Panc1 (cell line): Measurements from ENCODE around the gene CLEC2L. TPM values are rescaled to one million over a fixed set of nuclear protein-coding genes. Genes with fewer than 3 reads are reported as not detected.

ENCODE experiments used
- ATAC-seq: fragments of 200-7000 bp; cut with Tn5 transposase; 2 replicates; pipeline ENCODE4 v1.9.1; 2020; ENCODE audit warnings: mild to moderate bottlenecking, moderate library complexity
- BruUV-seq: library from RNA; stranded (reverse); fragments of 400-500 nt; replicated peaks from 2 replicates; lab custom pipeline; 2021; lab: Mats Ljungman, UMichigan
- CTCF ChIA-PET: fragments of 300-600 bp; sonication (Branson Sonifier 250); formaldehyde crosslinking; loops from one replicate; lab custom pipeline; 2022; ENCODE audit warnings: antibody characterized with exemption; lab: Charles Lee
- POLR2A ChIA-PET: fragments of 300-600 bp; sonication (Branson Sonifier 250); formaldehyde crosslinking; loops from one replicate; lab custom pipeline; 2022; ENCODE audit warnings: antibody characterized with exemption; lab: Charles Lee
- DNase-seq: peaks from one replicate; pipeline ENCODE4 v3.0.0-alpha.2; 2010; ENCODE audit warnings: low read depth, low spot score
- H3K27ac ChIP-seq: 2 replicates; pipeline ENCODE4 v1.5.1; 2011; ENCODE audit warnings: mild to moderate bottlenecking, low read length, inconsistent platforms
- H3K27me3 ChIP-seq: fragments of 200-500 bp; sonication (Bioruptor generic); 2 replicates; pipeline ENCODE4 v1.6.0; 2014; ENCODE audit warnings: low read length, inconsistent platforms; ENCODE audit not compliant: control insufficient read depth, insufficient read depth
- H3K36me3 ChIP-seq: fragments of 200-500 bp; sonication (Bioruptor generic); 2 replicates; pipeline ENCODE4 v1.5.1; 2014; ENCODE audit warnings: inconsistent platforms, mild to moderate bottlenecking, low read length, moderate library complexity; ENCODE audit not compliant: control insufficient read depth, insufficient read depth
- H3K4me1 ChIP-seq: 2 replicates; pipeline ENCODE4 v1.5.1; 2011; ENCODE audit warnings: inconsistent platforms, mild to moderate bottlenecking, low read length, moderate library complexity; ENCODE audit not compliant: control insufficient read depth, insufficient read depth
- H3K4me3 ChIP-seq, 2 experiments: 2 replicates each; pipeline ENCODE4 v1.5.1; 2011 to 2012; ENCODE audit warnings: low read depth in 2 of 2, low read length in 2 of 2, mild to moderate bottlenecking in 2 of 2, inconsistent platforms in 1 of 2, moderate library complexity in 1 of 2
- H3K9me3 ChIP-seq: fragments of 200-500 bp; sonication (Bioruptor generic); 2 replicates; pipeline ENCODE4 v1.5.1; 2014; ENCODE audit warnings: low read depth, mild to moderate bottlenecking, inconsistent platforms, low read length, moderate library complexity; ENCODE audit not compliant: control insufficient read depth, insufficient read depth
- POLR2AphosphoS5 ChIP-seq: IDR thresholded peaks from 2 replicates; pipeline ENCODE4 v1.6.1; 2012; ENCODE audit warnings: mild to moderate bottlenecking, low read depth, low read length, moderate library complexity
- REST ChIP-seq, 2 experiments: IDR thresholded peaks; 2 replicates each; pipeline ENCODE4 v1.6.1; 2011 to 2012; ENCODE audit warnings: low read depth in 2 of 2, control low read depth in 1 of 2, low read length in 1 of 2, mild to moderate bottlenecking in 1 of 2, moderate library complexity in 1 of 2; ENCODE audit not compliant: insufficient read depth in 1 of 2
- SIN3A ChIP-seq: IDR thresholded peaks from 2 replicates; pipeline ENCODE4 v1.6.1; 2012; ENCODE audit warnings: low read depth, mild to moderate bottlenecking, low read length, moderate library complexity, borderline replicate concordance; ENCODE audit not compliant: insufficient read depth
- TCF7L2 ChIP-seq: IDR thresholded peaks from 2 replicates; pipeline ENCODE4 v1.6.1; 2011; ENCODE audit warnings: mild to moderate bottlenecking, low read depth, low read length, inconsistent platforms
- in situ Hi-C: cut with HindIII; loops from 2 replicates; pipeline ENCODE4 v1.10.0; 2016; ENCODE audit warnings: low sequenced_read_pairs, low pct_unique_long_range_greater_than_20kb
- intact Hi-C: fragments of 100-400 bp; cut with micrococcal nuclease; formaldehyde crosslinking; loops from one replicate; pipeline ENCODE4 v1.10.0; 2022; ENCODE audit not compliant: unreplicated experiment
- total RNA-seq: library from RNA; stranded (reverse); gene quantifications from one replicate; pipeline ENCODE4 v1.2.1, GENCODE V29; 2021; ENCODE audit not compliant: unreplicated experiment
- TF ChIP-seq, protein P1 (sequence below): fragments of 450-650 bp; IDR thresholded peaks from 2 replicates; pipeline ENCODE4 v1.5.1; 2017; ENCODE audit warnings: mild to moderate bottlenecking

The CLEC2L gene
- total RNA-seq, 1 experiment from 2014 or later: not detected

DNA sequence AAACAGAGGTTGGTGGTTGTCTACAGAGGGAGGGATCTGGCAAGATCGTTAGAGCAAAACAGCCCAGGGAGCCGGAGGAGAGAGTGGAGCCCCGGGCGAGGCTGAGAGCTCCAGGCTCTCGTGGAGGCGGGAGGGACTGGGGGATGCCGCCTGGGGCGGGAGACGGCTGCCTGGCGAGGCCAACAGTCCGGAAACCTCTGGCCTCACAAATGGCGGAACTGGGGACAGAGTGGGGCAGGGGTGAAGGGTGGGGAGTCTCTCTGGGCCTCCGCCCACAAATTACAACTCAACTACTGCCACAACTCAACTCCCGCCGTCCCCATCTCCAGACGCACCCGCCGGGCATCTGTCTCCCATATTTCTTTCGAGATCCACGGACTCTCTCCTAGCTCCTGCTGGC, 47.7 kb downstream of the CLEC2L start:
- ATAC-seq: no peak
- in situ Hi-C loops: no loop called here
- CTCF ChIA-PET: no interaction called here

DNA sequence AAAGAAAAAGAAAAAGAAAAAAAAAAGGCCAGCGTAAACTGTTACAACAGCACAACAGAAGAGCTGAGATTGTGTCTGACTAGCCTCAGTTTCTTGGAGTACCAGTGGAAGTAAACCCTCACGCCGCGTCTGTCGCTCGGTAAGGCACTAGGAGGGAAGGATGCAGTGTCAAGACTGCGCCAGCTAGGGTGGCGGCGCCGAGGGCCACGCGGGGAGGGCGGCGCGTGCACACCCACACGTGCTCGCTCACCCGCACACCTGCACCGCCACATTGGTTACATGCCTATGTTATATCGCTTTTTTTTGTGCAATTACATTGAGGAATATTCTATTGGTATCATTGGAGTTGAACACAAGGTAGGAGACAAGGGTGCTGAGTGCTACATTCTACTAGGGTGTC, 48.2 kb downstream of the CLEC2L start:
- CTCF ChIA-PET: no interaction called here

More for the DNA sequence above, 47.7 kb downstream of the CLEC2L start:
- H3K27ac ChIP-seq: no peak overlapping the region
- no peak overlapping the region for H3K4me3 ChIP-seq
- POLR2A ChIA-PET: no interaction called here
- BruUV-seq: no TSS peak
- no peaks in the 10 kb centered on the region for H3K9me3 ChIP-seq
- no peaks in the 10 kb centered on the region for H3K4me1 ChIP-seq
- no peak for TF ChIP-seq REST (IDR thresholded peaks at IDR 0.05; ENCODE audit: insufficient read depth in 1 of 2, low read depth in 2 of 2, low read length in 1 of 2)
- H3K27me3 ChIP-seq: no peaks in the 10 kb centered on the region
- intact Hi-C loops: no loop called here
- no peaks in the 10 kb centered on the region for H3K36me3 ChIP-seq
- no peak for DNase-seq

More for the DNA sequence above, 48.2 kb downstream of the CLEC2L start:
- BruUV-seq: no TSS peak
- Histone ChIP-seq H3K27me3 (no peaks in the 10 kb centered on the region), H3K4me1 (no peaks in the 10 kb centered on the region), H3K36me3 (no peaks in the 10 kb centered on the region), H3K4me3 (no peak overlapping the region), H3K27ac (no peak overlapping the region), H3K9me3 (no peaks in the 10 kb centered on the region)
- POLR2A ChIA-PET: no interaction called here
- no peak for ATAC-seq
- in situ Hi-C loops (no loop called here), intact Hi-C loops (no loop called here)
- no peak for TF ChIP-seq POLR2AphosphoS5
- TF ChIP-seq SIN3A: no peak
- TF ChIP-seq TCF7L2: no peak
- TF ChIP-seq, protein P1, sequence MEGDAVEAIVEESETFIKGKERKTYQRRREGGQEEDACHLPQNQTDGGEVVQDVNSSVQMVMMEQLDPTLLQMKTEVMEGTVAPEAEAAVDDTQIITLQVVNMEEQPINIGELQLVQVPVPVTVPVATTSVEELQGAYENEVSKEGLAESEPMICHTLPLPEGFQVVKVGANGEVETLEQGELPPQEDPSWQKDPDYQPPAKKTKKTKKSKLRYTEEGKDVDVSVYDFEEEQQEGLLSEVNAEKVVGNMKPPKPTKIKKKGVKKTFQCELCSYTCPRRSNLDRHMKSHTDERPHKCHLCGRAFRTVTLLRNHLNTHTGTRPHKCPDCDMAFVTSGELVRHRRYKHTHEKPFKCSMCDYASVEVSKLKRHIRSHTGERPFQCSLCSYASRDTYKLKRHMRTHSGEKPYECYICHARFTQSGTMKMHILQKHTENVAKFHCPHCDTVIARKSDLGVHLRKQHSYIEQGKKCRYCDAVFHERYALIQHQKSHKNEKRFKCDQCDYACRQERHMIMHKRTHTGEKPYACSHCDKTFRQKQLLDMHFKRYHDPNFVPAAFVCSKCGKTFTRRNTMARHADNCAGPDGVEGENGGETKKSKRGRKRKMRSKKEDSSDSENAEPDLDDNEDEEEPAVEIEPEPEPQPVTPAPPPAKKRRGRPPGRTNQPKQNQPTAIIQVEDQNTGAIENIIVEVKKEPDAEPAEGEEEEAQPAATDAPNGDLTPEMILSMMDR: no peak
- no peak for TF ChIP-seq REST (IDR thresholded peaks at IDR 0.05; ENCODE audit: insufficient read depth in 1 of 2, low read depth in 2 of 2, low read length in 1 of 2)
- DNase-seq: no peak
